NCI-H748 treated with DMSO at 0.1 percent for 48 hours (cell line): ENCODE measurements around the gene MGAT5.
"Not testable (repeated sequence)": the region's sequence is repeated elsewhere in the genome, so short reads cannot be mapped to it uniquely, and the experiment has no call there.

Source experiments
- DNase-seq: peaks from one replicate; lab custom pipeline; 2025; lab: John Stamatoyannopoulos, UW

Gene MGAT5

DNA sequence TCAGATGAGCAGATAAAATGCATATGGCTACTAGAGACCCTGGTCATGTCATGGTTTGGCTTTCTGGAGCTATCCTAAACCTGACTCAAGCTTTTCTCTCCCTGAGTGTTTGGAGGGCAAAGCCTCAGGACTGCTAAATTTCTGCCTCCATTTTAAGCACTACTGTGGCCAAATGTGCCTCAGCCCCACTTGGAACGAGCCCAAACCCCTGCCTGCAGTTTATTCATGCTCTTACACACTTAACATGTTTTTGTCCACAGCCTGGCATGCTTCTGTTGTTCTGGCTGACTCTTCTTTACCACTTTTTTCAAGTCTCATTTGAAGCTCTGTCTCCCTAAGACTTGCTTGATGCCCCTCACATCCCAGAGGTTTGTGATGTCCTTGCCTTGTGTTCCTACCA lies 24.7 kb downstream of the MGAT5 start:
- no peak for DNase-seq

DNA sequence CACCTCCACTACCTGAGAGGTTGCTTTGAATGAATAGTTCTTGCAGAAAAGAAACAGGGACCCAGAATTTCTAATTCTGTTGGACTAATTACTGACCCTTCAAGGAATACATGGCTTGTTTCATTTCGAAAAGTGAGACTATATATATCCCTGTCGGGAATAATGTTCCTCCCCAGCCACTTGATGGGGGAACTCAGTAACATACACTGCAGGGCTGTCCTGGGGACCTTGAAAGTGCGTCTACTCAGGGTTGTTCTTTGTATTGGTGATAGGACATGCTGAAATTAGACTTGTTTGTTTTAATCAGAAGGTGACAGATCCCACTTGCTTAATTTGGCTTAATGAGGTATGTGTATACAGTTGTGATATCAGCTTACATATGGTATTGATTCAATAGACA lies 25.5 kb downstream of the MGAT5 start:
- DNase-seq: no peak

DNA sequence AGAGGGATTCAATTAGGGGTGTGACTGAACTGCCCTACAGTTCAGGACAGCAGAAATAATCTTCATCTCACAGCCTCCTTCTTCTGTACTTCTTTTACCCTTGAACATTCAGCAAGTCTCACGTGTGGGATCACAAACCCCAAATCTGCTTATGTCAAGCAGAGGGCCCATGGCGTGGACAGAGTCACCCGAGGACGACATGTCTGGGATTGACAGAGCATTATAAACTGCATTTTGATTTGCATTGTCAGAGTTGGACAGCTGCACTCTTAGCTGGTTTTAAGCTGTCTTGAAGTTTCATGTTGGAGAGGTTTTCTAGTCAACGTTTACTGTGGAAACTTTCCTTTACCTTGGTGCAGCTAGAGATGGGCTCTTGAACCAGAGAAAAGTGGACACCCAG lies 26.4 kb downstream of the MGAT5 start:
- DNase-seq: no peak

DNA sequence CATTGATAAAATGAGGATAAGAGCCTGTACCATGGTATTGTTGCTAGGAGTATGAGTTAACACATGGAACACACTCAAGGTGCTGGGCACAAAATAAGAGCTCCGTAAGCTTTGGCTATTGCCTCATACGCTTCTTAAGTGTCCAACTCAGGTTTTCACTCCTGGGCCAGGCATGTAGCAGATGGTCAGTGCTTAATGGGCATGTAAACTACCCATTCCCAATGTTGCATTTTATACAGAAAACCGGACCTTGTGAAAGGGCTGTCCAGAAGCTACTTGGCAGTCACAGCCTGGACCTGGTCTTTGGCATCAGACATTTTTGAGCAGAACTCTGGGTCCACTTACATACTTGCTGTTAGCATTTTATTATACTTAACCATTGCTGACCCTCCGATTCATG lies 26.9 kb downstream of the MGAT5 start:
- no peak for DNase-seq

DNA sequence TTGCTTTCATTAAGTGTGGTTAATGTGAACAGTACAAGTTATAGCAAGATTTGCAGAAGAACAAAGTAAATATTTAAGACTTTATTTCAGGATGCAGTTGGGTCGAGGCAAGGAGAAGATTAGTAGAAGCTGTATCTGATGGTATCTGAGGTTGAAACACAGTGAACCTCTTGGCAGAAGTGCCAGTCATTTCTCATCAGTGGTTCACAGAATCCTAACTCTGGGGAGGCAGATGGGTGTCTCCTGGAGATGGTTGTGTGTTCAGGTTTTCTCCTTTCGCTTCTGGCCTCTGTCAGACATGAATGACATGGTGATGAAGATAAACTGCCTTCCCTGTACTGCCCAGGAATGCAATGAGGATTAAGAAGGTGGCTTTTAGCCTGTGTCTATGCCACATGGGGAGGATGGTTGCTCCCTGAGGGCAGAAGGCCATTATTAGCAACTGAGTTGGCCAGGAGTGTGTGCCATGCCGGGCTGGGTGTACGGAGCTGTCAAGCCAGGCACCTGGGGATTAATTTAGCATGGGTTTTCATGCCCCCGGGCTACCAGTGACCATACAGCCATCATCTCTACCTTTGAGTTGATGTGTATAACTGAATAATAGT lies 28.0 kb downstream of the MGAT5 start:
- DNase-seq: no peak

DNA sequence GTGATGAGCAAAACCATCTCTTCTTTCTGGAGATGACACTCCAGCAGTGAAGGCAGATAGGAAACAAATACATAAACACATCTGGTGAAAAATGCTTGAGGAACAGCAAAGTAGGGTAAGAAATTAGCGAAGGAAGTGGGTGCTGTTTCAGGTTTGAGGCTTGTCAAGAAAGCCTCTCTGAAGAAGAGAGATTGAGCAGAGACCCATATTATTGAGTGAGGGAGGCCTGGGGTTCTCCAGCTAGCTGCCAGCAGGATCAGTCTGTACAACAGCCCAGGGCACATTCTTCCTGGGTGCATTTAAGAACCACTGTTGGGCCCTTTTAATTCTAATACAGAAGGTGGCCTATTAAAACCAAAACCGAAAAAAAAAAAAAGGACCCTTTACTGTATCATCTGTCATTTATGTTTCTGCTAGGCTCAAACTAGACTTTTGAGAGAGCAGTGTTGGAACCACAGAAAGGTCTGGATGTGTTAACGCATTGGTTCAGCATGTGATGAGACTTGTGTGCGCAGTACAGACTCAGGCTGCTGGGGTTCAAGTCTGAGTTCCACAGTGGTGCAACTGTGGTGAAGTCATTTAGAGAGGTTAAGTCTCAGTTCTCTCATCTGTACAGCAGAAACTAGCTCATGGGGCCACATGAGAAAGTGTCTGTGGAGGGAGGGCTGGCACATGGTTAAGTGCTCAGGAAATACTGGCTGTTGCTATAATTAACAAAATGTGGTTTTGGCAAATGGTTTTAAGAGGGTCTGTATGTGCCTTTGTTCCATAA lies 28.9 kb downstream of the MGAT5 start:
- DNase-seq: no peak

DNA sequence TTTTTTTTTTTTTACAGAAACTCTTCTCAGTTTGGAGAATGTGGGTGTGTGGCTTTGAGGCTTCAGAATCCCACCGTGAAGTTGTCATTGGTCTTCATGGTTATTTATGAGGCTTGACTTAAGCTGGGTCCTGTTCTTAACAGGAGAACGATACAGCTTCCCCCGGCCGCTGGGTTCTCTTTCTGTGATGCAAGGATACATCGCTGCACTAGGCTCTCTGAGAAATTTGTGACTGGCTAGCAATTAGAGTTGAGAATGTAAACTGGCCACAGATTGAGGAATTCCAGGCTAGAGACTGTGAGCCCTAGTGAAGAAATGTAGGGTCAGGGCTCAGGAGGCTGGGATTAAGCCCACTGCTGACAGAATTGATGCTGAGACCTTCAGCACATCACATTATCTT lies 29.8 kb downstream of the MGAT5 start:
- no peak for DNase-seq

DNA sequence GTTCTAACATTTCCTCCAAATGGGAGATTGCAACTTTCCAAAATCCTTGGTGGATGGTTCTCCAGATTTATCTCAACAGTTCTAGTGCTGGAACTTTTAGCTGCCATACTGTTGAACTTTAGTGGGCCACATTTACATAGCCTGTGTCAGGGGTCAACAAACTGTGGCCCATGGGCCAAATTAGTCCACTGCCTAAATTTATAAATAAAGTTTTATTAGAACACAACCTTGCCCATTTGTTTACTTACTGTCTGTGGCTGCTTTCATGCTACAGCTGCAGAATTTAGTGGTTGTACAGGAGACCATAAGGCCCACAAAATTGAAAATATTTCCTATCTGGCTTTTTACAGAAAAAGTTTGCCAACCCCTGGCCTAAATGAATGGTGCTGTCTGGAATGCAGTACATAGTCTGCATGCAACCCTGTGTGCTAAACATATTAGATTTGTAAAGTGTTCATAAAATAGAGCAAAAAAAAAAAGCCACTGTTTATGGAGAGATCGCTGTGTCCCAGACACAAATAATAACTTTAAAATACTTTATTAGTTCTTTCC lies 30.3 kb downstream of the MGAT5 start:
- no peak for DNase-seq

DNA sequence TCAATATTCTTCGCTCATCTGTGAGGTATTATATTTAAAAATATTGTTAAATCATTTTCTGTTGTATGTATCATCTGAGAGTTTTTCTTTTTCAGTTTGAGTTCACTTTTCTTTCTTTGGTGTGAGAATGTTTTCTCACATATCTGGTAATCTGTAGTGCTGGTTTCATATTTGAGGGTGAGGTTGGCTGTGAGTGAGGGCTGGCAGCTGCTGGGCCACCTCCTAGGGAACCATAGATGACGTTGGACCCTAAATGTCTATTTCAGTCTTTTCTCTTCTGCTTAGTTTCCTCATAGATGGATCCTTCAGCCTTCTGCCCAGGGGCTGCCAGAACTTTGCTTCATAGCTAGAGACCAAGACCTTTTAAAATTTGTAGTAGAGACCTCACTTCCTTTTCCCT lies 33.5 kb downstream of the MGAT5 start:
- no peak for DNase-seq

DNA sequence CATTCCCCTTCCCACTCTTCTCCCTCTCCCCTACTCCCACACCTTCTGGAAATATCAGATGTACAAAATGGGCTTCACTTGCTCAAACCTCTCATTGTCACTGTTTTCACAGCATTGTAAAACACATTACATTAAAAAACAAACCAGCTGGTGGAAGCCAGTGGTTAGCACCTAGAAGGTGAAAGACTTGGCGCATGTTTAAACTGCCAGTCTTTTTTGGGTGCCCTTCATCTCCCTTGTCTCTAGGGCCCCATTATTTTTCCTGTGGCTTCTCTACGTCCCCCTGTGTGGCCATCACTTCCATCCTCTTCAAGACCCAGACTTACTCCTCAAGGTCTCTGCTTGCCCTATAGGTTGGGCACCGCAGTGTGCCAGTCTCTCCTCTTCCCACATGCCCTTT lies 34.9 kb downstream of the MGAT5 start:
- no peak for DNase-seq

DNA sequence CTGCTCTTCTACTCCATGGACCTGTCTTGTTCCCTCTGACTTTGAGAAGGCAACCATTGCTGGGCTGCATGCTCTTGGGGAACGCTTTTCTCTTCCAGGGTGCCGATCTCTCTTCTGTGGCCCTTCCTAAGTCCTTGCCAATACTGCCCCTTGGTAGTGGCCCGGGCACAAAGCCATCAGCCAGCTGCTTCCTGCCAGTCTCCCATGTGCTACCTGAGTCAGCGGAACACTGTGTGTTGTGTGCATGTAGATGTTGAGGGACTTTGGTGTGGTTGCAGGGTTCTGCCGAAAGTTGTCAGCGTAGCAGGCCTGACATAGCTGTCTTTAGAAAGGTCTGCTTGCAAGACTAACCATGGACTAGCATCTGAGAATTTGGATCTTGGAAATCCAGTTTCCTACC lies 35.4 kb downstream of the MGAT5 start:
- no peak for DNase-seq

DNA sequence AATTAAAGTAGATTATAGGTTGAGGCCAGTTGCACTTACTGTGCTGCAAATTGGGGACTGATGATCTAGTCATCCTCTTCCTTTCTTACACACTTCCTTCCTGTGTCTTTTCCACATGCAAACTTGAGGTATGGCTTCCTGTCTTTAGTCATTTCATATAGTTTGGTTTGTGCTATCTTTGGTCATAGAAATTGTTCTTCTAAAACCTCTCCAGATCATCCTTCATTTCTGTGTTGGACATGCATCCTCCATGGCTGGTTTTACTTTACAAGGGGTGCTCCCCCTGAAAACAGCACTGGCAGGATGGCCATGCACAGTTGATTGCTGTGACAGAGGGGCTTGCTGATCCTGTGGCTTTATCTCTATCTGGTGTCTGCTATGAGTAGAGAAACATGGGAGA lies 36.5 kb downstream of the MGAT5 start:
- DNase-seq: no peak

DNA sequence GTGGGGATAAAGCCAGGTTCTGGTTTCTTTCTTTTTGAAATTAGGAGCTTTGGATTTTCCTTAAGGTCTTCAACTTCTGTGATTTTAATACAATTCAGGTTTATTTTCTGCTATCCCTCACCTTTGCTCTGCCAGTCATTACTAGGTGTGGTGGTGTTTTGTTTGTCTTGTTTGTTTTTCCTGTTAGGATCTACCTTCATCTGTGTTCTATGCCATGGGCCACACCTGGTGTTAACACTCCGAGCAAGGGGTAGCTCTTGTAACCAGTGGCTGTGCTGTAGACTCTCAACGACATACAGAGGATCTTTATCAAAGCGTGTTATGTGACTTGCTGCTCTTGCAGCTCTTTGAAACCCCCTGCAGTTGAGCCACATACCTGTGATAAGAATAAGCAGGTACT lies 38.6 kb downstream of the MGAT5 start:
- DNase-seq: no peak

DNA sequence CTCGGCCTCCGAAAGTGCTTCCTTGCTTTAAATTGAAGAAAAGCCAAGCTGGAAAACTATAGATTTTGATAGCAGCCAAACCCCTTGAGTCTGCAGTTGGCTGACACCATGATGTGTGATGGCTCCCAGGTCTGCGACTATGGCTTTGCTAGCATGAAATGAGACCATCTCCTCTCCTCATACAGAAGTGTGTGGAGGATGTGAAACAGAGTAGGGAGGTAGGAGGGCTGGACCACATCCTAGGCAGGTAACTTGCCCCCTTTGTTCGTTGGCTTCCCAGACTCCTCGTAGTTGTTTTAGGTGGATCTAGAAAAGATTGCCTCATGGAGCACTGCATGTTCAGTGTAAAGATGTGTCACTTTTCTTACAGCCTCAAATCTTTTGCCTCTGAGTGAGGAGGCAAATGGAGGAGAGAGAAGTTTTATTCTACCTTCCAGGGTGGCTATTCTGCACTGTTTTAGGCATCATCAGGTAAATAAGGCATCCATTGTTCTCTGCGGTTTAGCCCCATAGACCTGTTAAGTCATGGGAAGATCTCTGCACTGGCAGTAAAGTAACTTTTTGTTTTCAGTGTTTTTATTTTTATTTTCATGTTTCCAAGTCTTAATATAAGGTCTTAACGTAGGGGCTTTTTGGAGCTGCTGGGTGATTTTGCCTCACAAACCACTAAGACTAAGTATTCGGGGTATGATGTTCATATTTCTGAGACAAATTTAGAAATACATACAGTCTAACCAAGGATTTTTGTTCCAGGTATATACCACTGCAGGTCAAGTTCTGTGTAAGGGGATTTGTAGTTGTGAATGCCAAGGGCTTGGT lies 40.1 kb downstream of the MGAT5 start:
- no peak for DNase-seq

DNA sequence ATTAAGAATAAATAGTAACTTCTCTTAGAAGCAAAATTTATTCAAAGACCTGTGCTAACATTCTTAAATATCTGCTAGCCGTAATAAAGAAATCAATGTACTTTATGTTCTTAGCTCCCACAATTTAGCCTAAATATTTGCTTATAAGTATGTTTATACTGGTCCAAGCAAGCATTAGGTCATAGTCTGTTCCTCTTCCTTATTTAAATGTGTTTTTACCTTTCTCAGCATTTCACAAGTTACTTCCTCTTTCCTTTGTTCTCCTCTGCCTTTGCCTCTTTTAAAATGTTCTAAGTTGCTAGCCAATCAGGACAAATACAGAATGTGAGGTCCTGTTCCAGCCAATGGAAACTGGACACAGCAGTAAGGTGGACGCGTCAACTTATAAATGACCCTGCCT lies 40.7 kb downstream of the MGAT5 start:
- not testable (repeated sequence) for DNase-seq

DNA sequence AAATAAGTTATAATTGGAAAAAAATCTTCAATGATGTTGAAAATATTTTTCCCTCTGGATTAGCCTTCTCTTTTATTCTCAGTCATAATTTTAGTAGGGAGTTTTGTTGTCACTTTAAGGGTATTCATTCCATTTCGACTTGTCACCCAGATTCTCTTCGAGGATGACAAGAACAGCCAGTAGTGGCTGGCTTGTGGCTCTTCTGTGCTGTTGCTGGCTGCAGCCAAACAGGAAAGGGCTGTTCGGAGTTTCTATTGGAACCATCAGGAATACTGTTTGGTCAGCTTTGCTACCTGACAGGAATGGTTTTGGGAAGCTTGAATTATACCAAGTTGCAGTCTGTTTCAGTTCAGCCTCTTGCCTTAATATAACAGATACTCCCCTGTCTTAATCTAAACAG lies 41.6 kb downstream of the MGAT5 start:
- DNase-seq: no peak

DNA sequence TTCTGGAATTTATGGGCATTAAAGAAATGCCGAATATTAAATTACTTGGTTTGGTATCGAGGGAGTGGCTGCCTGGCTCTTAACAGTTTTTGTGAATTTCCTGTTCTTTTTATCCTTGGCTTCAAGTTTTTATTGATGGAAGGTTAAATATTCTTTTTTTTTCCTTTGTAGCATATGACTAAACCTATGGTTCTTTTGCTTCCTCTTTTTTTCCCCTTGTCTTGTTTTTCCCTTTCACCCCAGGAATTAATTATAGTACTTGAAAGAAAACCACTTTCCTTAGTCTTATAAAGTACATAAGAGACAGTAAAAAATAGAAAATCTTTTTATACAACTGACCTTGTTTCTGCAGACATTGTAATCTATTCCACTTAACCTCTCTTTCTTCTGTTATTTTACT lies 42.4 kb downstream of the MGAT5 start:
- DNase-seq: no peak

DNA sequence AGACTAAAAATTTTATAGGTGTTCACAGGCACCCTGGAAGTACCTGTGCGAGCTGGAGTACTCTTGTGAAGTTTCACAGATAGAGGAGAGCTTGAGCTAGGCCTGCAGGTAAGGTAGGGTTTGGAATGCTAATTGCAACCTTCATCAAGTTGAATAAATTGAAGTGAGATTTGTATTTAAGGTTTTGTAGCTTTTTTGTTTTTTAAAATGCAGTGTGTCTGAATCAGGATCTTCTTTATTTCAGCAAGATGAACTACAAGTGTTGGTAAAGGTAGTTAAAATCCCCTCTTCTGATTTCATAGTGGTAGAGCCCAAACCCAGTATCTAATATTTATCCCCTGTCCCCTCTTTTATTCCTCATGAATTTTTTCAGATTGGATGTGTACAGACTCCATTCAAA lies 45.5 kb downstream of the MGAT5 start:
- no peak for DNase-seq

DNA sequence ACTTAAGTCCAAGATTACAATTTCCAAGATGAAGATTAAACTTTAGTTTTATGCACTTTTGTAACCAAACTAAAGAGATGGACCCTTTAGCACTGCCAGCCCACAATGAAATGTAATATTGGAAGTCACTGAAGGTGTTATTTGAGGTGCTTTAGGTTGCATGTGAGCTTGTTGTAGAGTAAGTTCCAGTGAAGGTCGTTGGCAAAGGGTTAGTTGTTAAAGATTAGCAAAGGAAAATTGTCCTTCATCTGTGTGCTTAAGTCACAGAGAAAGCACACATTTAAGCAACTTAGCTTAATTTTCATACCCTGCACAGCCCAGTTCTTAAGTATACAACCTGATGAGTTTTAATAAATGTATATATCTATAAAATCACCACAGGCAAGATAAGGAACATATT lies 46.7 kb downstream of the MGAT5 start:
- DNase-seq: no peak

DNA sequence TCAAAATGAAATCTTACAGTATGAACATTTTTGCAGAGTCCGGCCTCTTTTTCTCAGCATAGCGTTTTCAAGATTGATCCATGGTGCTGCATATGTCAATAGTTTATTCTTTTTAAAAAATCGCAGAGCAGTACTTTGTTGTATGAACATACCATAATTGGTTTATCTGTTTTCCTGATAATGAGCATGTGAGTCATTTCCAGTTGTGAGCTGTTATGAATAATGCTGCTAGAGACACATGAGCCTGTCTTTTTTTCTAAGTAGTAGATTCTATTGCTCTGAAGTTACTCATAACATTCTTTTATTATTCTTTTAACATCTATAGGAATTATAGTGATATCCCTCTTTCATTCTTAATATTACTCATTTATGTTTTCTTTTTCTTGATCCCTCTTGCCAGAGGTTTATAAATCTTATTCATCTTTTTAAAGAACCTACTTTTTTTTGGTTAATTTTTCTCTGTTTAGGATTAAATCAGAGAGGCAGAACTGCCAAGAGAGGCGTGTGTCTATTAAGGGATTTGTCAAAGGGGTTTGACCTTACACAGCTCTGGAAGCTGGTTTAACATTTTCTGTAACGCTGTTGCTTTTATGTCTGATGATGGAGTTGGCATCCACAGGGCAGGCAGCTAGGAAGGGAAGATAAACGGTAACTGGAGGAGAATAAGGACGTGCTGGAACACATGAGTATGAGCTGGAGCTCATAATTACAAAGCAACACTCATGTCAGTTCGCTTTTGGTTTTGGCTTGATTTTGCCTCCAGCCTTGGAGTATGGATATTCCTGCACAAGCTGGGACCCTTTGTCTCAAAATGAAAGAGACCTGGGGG lies 47.4 kb downstream of the MGAT5 start:
- no peak for DNase-seq

DNA sequence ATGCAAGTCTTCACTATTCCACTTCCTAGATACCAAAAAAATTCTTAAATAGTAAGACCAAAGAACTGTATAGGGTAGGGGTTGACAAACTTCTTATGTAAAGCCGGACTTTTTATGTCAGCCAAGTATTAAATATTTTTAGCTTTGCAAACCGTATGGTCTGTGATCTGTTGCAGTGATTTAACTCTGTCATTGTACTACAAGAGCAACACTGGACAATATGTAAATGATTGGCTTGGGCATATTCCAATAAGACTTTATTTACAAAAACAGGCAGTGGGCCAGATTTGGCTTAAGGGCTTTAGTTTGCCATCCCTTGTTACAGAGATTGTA lies 48.0 kb downstream of the MGAT5 start:
- no peak for DNase-seq
